Brain microvascular endothelial cell (primary cell): ENCODE measurements around the gene TCN2.

ENCODE experiments used
- DNase-seq: peaks from one replicate; pipeline ENCODE4 v3.0.0-alpha.2; 2020
- H3K27ac ChIP-seq: fragments of 250-450 bp; sonication (Bioruptor Pico); 2 replicates; pipeline ENCODE4 v1.5.1; 2020; ENCODE audit warnings: mild to moderate bottlenecking, moderate library complexity
- H3K27me3 ChIP-seq: fragments of 250-450 bp; sonication (Bioruptor Pico); replicated peaks from 2 replicates; pipeline ENCODE4 v1.5.1; 2020; ENCODE audit warnings: mild to moderate bottlenecking
- H3K36me3 ChIP-seq: fragments of 250-450 bp; sonication (Bioruptor Pico); replicated peaks from 2 replicates; pipeline ENCODE4 v1.5.1; 2020; ENCODE audit warnings: mild to moderate bottlenecking
- H3K4me3 ChIP-seq: 2 replicates; pipeline ENCODE4 v1.5.1; 2011; ENCODE audit warnings: low read depth, mild to moderate bottlenecking, control low read depth, low read length, moderate library complexity
- CTCF ChIP-seq: IDR thresholded peaks from 2 replicates; pipeline ENCODE4 v1.5.1; 2011; ENCODE audit warnings: low read depth, mild to moderate bottlenecking, moderate library complexity, low read length, control low read depth, inconsistent platforms; ENCODE audit errors: missing control alignments
- in situ Hi-C: cut with HindIII; loops from 2 replicates; pipeline ENCODE4 v1.10.0; 2017; ENCODE audit warnings: low sequenced_read_pairs, low pct_ligation_motif_present

TCN2 gene

GRCh38 chr22:30652852-30653251, 45.9 kb downstream of the TCN2 start:
- Histone ChIP-seq H3K27ac (no peak overlapping the region), H3K27me3 (no peaks in the 10 kb centered on the region), H3K36me3 (no peaks in the 10 kb centered on the region), H3K4me3 (no peak overlapping the region)
- in situ Hi-C loops = no loop called here
- DNase-seq = no peak
- no peak for TF ChIP-seq CTCF

- no peaks in the 10 kb centered on the region for H3K27me3 ChIP-seq
- H3K27ac ChIP-seq = no peak overlapping the region
- no peak overlapping the region for H3K4me3 ChIP-seq
- H3K36me3 ChIP-seq = no peaks in the 10 kb centered on the region
- TF ChIP-seq CTCF = no peak
- no peak for DNase-seq
- in situ Hi-C loops = no loop called here
Measured at GRCh38 chr22:30654361-30654760, 47.4 kb downstream of the TCN2 start.

GRCh38 chr22:30655532-30655931, 48.6 kb downstream of the TCN2 start:
- no peak overlapping the region for H3K27ac ChIP-seq
- no peaks in the 10 kb centered on the region for H3K36me3 ChIP-seq
- TF ChIP-seq CTCF = no peak
- in situ Hi-C loops = no loop called here
- DNase-seq = no peak
- H3K27me3 ChIP-seq = no peaks in the 10 kb centered on the region
- no peak overlapping the region for H3K4me3 ChIP-seq

GRCh38 chr22:30662040-30662439, 55.1 kb downstream of the TCN2 start:
- in situ Hi-C loops = no loop called here
- Histone ChIP-seq H3K27me3 (no peaks in the 10 kb centered on the region), H3K27ac (no peak overlapping the region), H3K36me3 (peaks cover 7% of the 10 kb centered on the region), H3K4me3 (no peak overlapping the region)
- no peak for DNase-seq
- no peak for TF ChIP-seq CTCF

- no peak for TF ChIP-seq CTCF
- Histone ChIP-seq H3K27ac (no peak overlapping the region), H3K4me3 (no peak overlapping the region), H3K36me3 (peaks cover 7% of the 10 kb centered on the region), H3K27me3 (no peaks in the 10 kb centered on the region)
- in situ Hi-C loops = no loop called here
- DNase-seq = no peak
Measured at GRCh38 chr22:30664798-30665197, 57.8 kb downstream of the TCN2 start.

- H3K27me3 ChIP-seq = no peaks in the 10 kb centered on the region
- in situ Hi-C loops = no loop called here
- no peak overlapping the region for H3K27ac ChIP-seq
- DNase-seq = no peak
- no peak overlapping the region for H3K4me3 ChIP-seq
- no peak for TF ChIP-seq CTCF
- H3K36me3 ChIP-seq = peaks cover 7% of the 10 kb centered on the region
Measured at GRCh38 chr22:30665266-30665665, 58.3 kb downstream of the TCN2 start.
